Measurements from ENCODE around the gene TFAP2B. TPM values are rescaled to one million over a fixed set of nuclear protein-coding genes. Genes with fewer than 3 reads are reported as not detected.

The TFAP2B gene
- total and polyA plus RNA-seq, 2 donors from 2014 or later: 11.6 to 25.3 TPM

DNA sequence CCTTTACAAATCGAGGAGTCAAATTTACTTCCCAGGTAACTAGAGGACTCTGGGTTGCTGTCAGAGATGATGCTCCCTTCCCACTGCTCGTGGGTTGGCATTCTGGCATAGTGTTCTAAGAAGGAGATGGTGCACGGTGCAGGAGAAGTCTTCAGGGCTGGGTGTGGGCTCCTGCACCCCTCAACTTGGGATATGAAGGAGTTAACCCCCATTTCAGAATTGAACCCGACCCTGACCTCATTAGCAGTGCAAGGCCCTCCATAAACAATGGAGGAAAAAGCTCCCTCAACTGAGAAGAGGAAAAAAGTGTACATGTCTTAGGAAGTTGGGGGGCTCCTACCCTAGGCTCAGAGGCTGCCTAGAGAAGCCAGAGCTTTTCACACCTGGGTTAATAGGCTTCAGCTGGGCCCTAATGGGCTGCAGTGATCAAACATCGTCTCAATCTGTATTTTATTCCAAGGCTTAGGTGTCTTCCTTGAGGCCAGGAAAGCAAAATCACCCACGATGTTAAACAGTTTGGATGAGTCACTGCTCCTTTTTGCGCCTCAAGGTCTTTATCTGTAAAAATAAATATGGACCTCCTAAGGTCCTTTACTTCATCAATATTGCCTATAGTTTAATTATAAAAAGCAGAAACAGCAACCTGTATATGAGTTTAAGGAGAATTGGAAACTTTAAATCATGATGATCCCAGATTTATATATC is 29.4 kb downstream of the TFAP2B start:
- Histone ChIP-seq H3K9me3 (ENCODE audit: control insufficient read depth in 2 of 3, insufficient read depth in 1 of 3, low read length in 3 of 3) (no peaks in the 10 kb centered on the region), H3K4me1 (ENCODE audit: control insufficient read depth in 2 of 3, insufficient read depth in 2 of 3, low read depth in 1 of 3, low read length in 3 of 3) (no peaks in the 10 kb centered on the region), H3K27ac (ENCODE audit: low read depth in 2 of 2, low read length in 2 of 2) (no peak overlapping the region), H3K36me3 (ENCODE audit: control insufficient read depth in 2 of 3, insufficient read depth in 3 of 3, low read length in 3 of 3) (no peaks in the 10 kb centered on the region), H3K4me3 (ENCODE audit: low read length in 3 of 3) (no peak overlapping the region), H3K9ac (ENCODE audit: low read length in 3 of 3) (no peak overlapping the region), H3K27me3 (ENCODE audit: control insufficient read depth, insufficient read depth, low read length) (peaks cover 81% of the 10 kb centered on the region)
- no peak for FAIRE-seq
- intact Hi-C loops (cut with DNase I): no loop called here
- TF ChIP-seq, protein P1, sequence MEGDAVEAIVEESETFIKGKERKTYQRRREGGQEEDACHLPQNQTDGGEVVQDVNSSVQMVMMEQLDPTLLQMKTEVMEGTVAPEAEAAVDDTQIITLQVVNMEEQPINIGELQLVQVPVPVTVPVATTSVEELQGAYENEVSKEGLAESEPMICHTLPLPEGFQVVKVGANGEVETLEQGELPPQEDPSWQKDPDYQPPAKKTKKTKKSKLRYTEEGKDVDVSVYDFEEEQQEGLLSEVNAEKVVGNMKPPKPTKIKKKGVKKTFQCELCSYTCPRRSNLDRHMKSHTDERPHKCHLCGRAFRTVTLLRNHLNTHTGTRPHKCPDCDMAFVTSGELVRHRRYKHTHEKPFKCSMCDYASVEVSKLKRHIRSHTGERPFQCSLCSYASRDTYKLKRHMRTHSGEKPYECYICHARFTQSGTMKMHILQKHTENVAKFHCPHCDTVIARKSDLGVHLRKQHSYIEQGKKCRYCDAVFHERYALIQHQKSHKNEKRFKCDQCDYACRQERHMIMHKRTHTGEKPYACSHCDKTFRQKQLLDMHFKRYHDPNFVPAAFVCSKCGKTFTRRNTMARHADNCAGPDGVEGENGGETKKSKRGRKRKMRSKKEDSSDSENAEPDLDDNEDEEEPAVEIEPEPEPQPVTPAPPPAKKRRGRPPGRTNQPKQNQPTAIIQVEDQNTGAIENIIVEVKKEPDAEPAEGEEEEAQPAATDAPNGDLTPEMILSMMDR (IDR thresholded peaks at IDR 0.05; ENCODE audit: borderline replicate concordance, extremely low read depth, insufficient read depth): no peak
- no peak for DNase-seq

DNA sequence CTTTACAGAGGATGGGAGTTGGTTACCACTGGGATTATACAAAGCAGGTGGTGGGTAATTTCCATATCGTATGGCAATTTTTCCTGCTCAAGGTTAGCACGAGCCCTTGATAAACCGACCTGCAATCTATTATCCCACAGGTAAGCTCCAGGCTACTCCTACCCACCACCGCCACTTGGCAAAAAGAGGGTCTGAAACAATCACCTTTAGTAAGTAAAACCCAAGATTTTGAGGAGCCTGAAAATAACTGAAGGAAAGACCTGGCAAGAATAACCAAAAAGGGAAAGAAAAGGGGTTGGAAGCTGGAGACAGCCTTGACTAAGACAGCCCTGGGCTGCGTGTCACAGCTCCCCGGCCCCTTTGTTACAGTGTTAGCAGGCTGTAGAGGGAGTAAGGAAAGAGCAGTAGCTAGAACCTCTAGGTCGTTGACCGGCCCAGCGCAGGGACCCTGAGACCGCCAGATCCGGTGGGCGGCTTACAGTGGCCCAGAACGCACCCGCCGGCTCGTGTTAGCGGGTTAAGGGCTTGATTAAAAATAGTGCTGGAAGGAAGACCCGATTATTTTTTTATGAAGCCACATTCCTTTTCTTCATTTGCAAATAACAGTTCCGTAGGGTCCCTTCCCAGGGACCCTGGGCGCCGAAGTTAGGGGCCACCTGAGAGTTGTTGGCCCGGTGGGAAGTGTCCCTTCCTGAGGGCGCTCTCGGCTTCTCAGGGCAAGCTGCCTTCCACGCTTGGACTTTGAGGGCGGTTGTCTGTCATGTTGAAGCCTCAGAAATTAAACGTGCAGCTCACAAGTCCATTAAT is 30.5 kb downstream of the TFAP2B start:
- FAIRE-seq: no peak
- TF ChIP-seq, protein P1 (IDR thresholded peaks at IDR 0.05; ENCODE audit: borderline replicate concordance, extremely low read depth, insufficient read depth): no peak
- H3K27ac ChIP-seq (ENCODE audit: low read depth in 2 of 2, low read length in 2 of 2): peak overlapping the region; percentile 28 to 53
- H3K4me3 ChIP-seq (ENCODE audit: low read length in 3 of 3): peak overlapping the region in 1 of 3 donors; percentile 51
- H3K9ac ChIP-seq (ENCODE audit: low read length in 3 of 3): peak overlapping the region in 1 of 3 donors; percentile 20
- peaks cover 84% of the 10 kb centered on the region for H3K27me3 ChIP-seq (ENCODE audit: control insufficient read depth, insufficient read depth, low read length)
- H3K9me3 ChIP-seq (ENCODE audit: control insufficient read depth in 2 of 3, insufficient read depth in 1 of 3, low read length in 3 of 3): no peaks in the 10 kb centered on the region
- H3K4me1 ChIP-seq (ENCODE audit: control insufficient read depth in 2 of 3, insufficient read depth in 2 of 3, low read depth in 1 of 3, low read length in 3 of 3): no peaks in the 10 kb centered on the region
- intact Hi-C loops (cut with DNase I): no loop called here
- peak in 3 of 5 donors; percentile 30 to 66 (median 43) for DNase-seq
- H3K36me3 ChIP-seq (ENCODE audit: control insufficient read depth in 2 of 3, insufficient read depth in 3 of 3, low read length in 3 of 3): no peaks in the 10 kb centered on the region

DNA sequence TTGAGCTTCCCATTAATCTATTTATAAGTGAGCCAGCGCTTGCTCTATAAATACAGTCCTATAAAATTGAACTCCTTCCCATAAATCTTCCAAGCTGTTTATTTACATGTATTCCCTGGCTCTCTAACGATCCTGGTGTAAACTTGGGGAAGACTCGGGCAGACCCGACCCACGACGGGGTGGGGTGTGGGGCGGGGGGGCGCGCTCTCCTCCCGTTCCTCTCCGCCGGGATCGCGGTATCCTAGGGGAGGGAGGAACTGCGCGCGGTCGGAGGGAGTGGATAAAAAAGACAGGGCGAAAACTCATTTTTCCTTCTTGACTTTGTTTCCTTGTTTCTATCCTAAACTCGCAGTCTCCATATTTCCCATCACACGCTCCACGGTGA is 31.1 kb downstream of the TFAP2B start:
- FAIRE-seq (no peak), DNase-seq (peak in 1 of 5 donors; percentile 63)
- Histone ChIP-seq H3K9ac (ENCODE audit: low read length in 3 of 3) (peak overlapping the region in 1 of 3 donors; percentile 24), H3K4me1 (ENCODE audit: control insufficient read depth in 2 of 3, insufficient read depth in 2 of 3, low read depth in 1 of 3, low read length in 3 of 3) (no peaks in the 10 kb centered on the region), H3K36me3 (ENCODE audit: control insufficient read depth in 2 of 3, insufficient read depth in 3 of 3, low read length in 3 of 3) (no peaks in the 10 kb centered on the region), H3K4me3 (ENCODE audit: low read length in 3 of 3) (peak overlapping the region in 1 of 3 donors; percentile 51), H3K9me3 (ENCODE audit: control insufficient read depth in 2 of 3, insufficient read depth in 1 of 3, low read length in 3 of 3) (no peaks in the 10 kb centered on the region), H3K27me3 (ENCODE audit: control insufficient read depth, insufficient read depth, low read length) (peaks cover 78% of the 10 kb centered on the region), H3K27ac (ENCODE audit: low read depth in 2 of 2, low read length in 2 of 2) (peak overlapping the region; percentile 51 to 53)
- intact Hi-C loops (cut with DNase I): no loop called here
- TF ChIP-seq, protein P1 (IDR thresholded peaks at IDR 0.05; ENCODE audit: borderline replicate concordance, extremely low read depth, insufficient read depth): no peak
